GM19193 (cell line): ENCODE data around the gene UACA.

ENCODE experiments used
- POLR2A ChIP-seq: IDR thresholded peaks from 4 replicates; pipeline ENCODE4 v1.6.1; 2011; ENCODE audit not compliant: insufficient read depth, insufficient read length; ENCODE audit errors: extremely low read depth

UACA gene

DNA sequence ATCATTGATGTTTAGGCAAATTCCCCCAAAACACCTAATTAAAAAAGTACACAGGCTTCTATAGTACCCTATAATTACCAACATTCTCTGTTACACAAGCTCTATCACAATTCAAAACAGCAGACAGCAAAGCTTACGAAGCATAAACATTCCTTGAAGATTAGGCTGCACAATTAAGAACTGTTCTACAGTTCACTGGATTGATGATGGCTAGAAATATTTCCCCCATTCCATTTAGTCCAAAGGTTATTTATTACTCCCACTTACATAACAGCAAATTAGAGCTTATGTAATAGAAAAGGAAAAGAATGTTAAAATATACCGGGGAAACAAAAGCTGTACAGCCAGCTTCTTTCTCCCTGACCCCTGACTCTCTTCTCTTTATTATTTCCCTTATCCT is 49.3 kb downstream of the UACA start:
- no peak for TF ChIP-seq POLR2A

DNA sequence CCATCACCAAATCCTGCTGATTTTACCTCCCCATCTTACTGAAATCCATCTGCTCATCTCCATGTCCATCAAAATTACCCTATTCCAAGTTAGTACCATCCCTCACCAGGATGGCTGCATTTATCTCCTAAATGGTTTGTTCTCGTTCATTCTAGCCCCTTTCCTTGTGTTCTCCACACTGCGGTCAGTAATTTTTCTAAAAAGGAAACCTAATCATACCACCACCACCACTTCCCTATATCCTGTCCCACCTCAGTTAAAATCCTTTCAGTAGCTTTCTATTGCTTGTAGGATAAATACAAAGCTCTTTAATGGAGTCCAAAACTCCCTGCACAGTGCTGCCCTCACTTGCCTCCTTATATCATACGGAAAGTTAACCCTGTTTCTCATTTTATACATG is 51.1 kb downstream of the UACA start:
- no peak for TF ChIP-seq POLR2A

- no peak for TF ChIP-seq POLR2A
Observed at GRCh38 chr15:70710714-70711113, 52.6 kb downstream of the UACA start.

DNA sequence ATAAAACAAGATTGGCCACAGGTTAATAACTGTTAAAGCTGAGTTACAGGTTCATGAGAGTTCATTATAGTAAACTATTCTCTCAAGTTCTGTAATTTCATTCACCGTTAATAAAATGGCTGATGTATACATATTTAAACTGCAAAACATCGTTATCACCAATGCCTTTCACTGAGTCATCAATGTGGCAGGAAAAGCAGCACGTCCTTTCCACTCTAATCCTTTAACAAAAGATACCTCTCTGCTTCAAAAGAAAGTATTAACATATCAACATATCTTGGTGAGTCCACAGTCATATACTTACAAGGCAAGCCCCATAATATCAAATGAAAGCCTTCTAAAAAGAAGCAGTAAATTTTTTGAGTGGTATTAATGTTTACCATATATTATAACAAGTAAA is 54.5 kb downstream of the UACA start:
- no peak for TF ChIP-seq POLR2A

- TF ChIP-seq POLR2A: no peak
Observed at GRCh38 chr15:70707686-70708300, 55.6 kb downstream of the UACA start.

DNA sequence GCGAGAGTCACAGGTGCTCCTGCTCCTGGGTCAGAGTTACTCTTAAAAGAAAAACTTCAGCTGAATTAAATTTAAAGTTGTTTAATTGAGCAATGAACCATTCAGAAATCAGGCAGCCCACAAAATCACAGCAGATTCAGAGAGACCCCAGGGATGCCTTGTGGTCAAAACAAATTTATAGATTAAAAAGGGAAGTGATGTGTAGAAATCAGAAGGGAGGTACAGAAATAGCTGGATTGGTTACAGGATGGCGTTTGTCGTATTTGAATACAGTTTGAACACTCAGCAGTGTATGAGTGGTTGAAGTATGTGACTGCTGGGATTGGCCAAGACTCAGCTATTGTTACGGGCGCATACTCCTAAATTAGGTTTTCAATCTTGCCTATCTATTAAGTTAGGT is 58.6 kb downstream of the UACA start:
- TF ChIP-seq POLR2A: no peak

DNA sequence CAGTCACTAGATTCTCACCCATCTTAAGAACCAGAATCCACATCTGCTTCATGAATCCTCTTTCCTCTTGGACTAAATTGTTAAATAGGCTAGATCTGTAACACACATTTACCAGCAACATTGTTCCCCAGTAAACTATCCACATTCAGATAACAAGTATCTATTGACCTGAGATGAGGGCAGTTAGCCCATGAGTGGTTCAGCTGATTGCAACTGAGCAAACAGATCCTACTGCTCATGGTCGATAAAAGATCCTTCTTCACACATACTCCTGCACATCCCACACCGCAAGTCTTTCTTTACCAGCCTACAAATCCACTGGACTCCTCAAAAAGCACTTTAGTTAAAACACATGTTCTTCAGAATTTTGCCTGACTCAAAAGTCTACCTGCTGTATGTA is 59.2 kb downstream of the UACA start:
- TF ChIP-seq POLR2A: no peak

DNA sequence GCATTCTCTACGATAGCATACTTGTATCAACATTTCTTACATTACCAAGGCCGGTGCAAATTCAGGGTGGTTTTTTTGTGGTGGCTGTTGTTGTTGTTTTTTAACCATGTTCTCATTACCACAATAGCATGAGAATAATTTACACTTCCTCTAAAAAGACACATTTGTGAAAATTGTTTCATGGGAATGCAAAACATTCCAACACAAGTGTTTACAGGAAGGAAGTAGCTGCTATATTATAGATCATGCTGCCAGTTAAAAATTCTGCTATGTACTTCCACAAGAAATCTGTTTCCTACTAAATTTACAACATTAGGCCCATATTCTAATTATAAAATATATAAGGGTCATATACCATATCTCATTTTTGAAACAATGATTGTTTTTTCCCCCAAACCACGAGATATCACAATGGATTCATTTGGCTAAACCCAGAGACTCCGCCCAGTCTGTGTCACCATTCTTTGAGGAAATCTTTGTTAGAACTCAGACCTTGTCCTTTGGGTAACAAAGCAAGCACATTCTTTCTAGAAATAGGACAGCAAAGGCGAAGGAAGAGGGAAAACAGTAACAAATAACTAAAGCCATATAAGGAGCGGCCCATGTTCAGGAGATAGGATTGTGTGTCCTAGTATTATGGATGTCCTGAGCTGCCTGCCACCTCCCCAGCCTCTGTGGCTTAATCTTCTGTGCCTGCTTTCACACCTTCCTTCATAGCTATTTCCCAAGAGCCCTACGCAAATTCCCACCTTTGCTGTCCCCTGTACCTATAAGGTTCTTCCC is 60.1 kb downstream of the UACA start:
- TF ChIP-seq POLR2A: no peak

- no peak for TF ChIP-seq POLR2A
Observed at GRCh38 chr15:70702584-70702983, 60.8 kb downstream of the UACA start.

DNA sequence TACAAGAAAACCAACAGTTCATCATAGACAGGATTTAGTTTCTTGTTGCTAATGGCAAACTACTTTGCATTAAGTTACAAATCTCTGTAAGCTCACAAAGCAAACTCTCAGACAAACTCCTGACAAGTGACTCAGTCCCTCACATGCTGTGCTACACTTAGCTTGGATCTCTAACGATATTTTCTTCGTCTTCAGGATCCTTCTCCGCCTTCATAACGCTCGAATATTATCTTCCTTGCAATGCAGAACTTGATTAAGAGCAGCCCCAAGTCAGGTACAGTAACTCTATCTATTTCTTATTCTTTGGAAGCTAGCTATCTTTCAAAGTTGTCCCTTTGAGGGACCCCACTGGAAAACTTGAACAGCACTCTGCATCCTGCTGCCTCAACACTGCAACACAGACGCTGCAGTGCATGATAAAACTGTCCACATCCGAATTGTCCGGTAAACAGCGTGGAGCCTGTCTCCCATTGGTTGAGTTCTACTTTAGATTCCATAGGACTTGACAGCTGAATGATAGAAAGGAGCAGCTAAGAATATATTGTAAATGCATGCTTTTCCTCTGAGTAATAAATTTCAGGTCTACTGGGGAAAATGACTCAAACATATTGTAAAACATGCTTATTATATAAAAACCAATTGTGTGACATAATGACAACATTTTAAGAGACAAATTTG is 61.3 kb downstream of the UACA start:
- no peak for TF ChIP-seq POLR2A

- TF ChIP-seq POLR2A: no peak
Observed at GRCh38 chr15:70701171-70701570, 62.2 kb downstream of the UACA start.

DNA sequence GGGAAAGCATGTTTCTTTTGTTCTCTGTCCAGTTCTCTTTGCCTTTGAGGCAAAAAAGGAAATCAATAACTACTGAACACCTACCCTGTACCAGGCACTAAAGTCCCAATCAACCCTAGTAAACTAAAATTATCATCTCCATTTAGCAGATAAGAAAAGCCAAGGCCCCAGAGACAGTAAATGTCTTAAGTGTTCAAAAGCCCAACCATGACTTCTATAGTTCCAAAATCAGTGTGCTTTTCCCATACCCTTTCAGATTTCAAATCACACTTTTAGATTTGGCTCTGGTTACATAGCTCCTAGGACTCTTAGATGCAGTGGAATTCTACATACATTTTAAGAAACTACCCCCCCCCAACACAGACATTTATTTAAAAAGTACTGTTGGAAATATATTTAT is 63.5 kb downstream of the UACA start:
- TF ChIP-seq POLR2A: no peak

- no peak for TF ChIP-seq POLR2A
Observed at GRCh38 chr15:70698836-70699390, 64.4 kb downstream of the UACA start.

DNA sequence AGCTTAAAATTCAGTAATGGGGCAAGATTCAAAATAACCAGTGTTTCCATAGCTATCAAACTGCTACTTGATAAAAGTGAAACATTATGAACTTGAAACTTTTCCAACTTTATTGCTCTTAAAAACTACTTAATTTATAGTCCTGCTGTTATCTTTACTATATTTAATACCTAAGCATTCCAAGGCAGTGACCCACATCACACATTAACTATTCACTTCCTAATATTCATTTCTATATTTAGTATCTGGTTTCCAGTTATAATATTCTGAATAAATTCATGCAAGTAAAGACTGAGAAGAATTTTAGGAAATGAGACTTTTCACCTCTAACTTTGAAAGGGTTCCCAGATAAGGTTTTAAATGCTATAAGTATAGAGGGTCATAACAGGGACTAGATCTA is 64.9 kb downstream of the UACA start:
- TF ChIP-seq POLR2A: no peak

GRCh38 chr15:70690491-70691276 is 72.7 kb downstream of the UACA start:
- TF ChIP-seq POLR2A: no peak
